ENCODE results near the gene GRID2IP.
A peak's percentile ranks its signal among the peaks of the same experiment; 100 is the strongest.

Gene GRID2IP

GRCh38 chr7:6481445-6481844, 69.8 kb downstream of the GRID2IP start:
- POLR2A ChIA-PET (ENCODE audit: low non-redundant PET), result no interaction called here
- H3K27ac ChIP-seq, result no peak overlapping the region; the same call in 1 of the 2 replicates

DNA sequence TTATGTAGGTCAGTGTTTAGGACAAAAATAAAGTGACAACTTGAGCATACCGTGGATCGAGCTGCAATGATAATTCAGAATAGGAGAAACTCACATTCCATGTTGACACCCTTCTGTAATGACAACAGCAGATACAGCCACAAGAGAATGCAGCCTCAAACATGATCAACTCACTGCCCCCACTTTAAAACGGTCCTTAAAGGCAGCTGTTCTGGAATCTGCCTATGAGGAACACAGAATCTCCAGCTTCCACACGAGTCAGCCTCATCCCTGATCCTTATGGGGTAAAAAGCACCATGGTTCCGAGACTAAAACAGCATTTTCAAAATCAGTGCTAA, 71.0 kb downstream of the GRID2IP start:
- ChIA-PET CTCF (interaction anchor here (0.7 kb wide), 1 partner anchor 1840 kb away, joined by 3 read pairs; no protein-coding TSS in a partner anchor), POLR2A (ENCODE audit: low non-redundant PET) (no interaction called here)
- no peak for DNase-seq (ENCODE audit: low spot score)
- no peak for TF ChIP-seq CTCF (conservative IDR thresholded peaks at IDR 0.05; ENCODE audit: low read depth)
- H3K27ac ChIP-seq, result no peak overlapping the region

More at GRCh38 chr7:6481445-6481844, 69.8 kb downstream of the GRID2IP start:
- CTCF ChIA-PET, result no interaction called here
- no peak for TF ChIP-seq CTCF (conservative IDR thresholded peaks at IDR 0.05; ENCODE audit: low read depth)
- DNase-seq (ENCODE audit: low spot score), result no peak

- DNase-seq (ENCODE audit: low spot score), result no peak
- ChIA-PET POLR2A (ENCODE audit: low non-redundant PET) (no interaction called here), CTCF (interaction anchor here (0.6 to 0.8 kb wide), 2 partner anchors 49 to 495 kb away, joined by 3 to 4 read pairs; no protein-coding TSS in a partner anchor)
- peak overlapping the region; percentile 30; the same call in 1 of the 2 replicates for H3K27ac ChIP-seq
- no peak for TF ChIP-seq CTCF (conservative IDR thresholded peaks at IDR 0.05; ENCODE audit: low read depth)
These were observed 72.2 kb downstream of the GRID2IP start for GRCh38 chr7:6479067-6479466.

- POLR2A ChIA-PET (ENCODE audit: low non-redundant PET), result no interaction called here
- CTCF ChIA-PET, result interaction anchor here (0.7 to 0.8 kb wide), 2 partner anchors 27 to 48 kb away, joined by 3 to 4 read pairs; no protein-coding TSS in a partner anchor
- no peak overlapping the region for H3K27ac ChIP-seq
These were observed 73.1 kb downstream of the GRID2IP start for GRCh38 chr7:6478186-6478585.

DNA sequence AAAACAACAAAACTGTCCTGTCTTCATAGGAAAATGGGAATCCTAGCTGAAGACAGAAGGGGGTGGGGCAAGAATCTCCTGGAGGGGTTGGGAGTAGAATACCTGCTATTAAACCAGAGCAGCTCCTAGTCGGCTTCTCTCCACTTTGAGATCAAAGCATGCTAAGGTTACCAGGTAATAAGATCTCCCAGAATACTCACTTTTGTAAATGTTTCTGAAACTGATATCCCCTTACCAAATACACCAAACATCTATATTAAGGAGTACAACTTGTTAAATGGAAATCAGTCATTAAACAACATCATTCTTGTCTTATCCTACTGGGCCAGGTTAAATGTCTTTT, 74.0 kb downstream of the GRID2IP start:
- POLR2A ChIA-PET (ENCODE audit: low non-redundant PET), result no interaction called here
- DNase-seq (ENCODE audit: low spot score), result no peak
- CTCF ChIA-PET, result interaction anchor here (0.7 kb wide), 1 partner anchor 28 kb away, joined by 3 read pairs; no protein-coding TSS in a partner anchor
- no peak overlapping the region for H3K27ac ChIP-seq
- no peak for TF ChIP-seq CTCF (conservative IDR thresholded peaks at IDR 0.05; ENCODE audit: low read depth)

More at GRCh38 chr7:6478186-6478585, 73.1 kb downstream of the GRID2IP start:
- no peak for DNase-seq (ENCODE audit: low spot score)
- TF ChIP-seq CTCF (conservative IDR thresholded peaks at IDR 0.05; ENCODE audit: low read depth), result no peak

DNA sequence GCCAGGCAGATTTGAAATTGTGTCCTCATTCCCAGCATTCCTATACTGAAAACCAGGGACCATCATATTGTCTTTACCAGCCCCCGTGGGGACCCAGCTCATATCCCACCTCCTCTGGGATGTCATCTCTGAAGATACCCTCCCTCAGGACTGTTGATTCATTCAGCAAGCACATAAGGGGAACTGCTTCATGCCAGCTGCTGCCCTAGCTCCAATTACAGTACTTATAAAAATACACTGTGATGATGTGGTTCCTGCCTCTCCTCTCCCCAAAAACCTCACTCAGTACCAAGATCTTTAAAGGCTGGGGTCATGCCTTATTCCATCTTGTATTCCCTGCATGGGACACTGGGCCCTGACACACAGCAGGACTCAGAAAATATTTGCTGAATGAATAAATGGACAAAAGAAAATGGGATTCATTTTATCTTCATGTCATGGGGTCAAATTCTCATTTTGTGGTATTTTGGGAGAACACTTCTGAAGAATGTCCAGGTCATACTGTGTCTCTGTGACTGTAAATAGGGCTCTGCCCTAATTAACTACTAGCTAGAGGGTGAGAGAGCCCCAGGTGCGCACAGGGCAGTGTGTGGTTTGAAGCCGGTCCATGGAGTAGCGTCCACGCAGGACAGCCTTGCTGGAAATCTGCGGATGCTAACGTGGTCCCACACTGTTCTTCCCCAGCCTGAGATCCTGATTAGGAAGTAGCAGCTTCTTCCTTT, 74.5 kb downstream of the GRID2IP start:
- no peak overlapping the region for H3K27ac ChIP-seq
- ChIA-PET POLR2A (ENCODE audit: low non-redundant PET) (no interaction called here), CTCF (no interaction called here)
- TF ChIP-seq CTCF (conservative IDR thresholded peaks at IDR 0.05; ENCODE audit: low read depth), result no peak
- DNase-seq (ENCODE audit: low spot score), result no peak
